Measurements from ENCODE around the gene SLC12A3.
A peak's percentile ranks its signal among the peaks of the same experiment; 100 is the strongest.
"Not testable (repeated sequence)": the region's sequence is repeated elsewhere in the genome, so short reads cannot be mapped to it uniquely, and the experiment has no call there.

The SLC12A3 gene

GRCh38 chr16:56862776-56863175, 2.2 kb upstream of the SLC12A3 start:
- ChIA-PET POLR2A (interaction anchor here (2.1 kb wide), 1 partner anchor 68 kb away, joined by 12 read pairs; the partner anchor contains the start of gene HERPUD1), CTCF (interaction anchor here (1.4 to 1.9 kb wide), 2 partner anchors 70 to 101 kb away, joined by 3 to 4 read pairs; no protein-coding TSS in a partner anchor)
- no peak for TF ChIP-seq CTBP1 (IDR thresholded peaks at IDR 0.05; ENCODE audit: borderline replicate concordance)
- no peak for TF ChIP-seq BHLHE40 (IDR thresholded peaks at IDR 0.05; ENCODE audit: borderline replicate concordance)
- no peak for DNase-seq (ENCODE audit: extremely low spot score)

DNA sequence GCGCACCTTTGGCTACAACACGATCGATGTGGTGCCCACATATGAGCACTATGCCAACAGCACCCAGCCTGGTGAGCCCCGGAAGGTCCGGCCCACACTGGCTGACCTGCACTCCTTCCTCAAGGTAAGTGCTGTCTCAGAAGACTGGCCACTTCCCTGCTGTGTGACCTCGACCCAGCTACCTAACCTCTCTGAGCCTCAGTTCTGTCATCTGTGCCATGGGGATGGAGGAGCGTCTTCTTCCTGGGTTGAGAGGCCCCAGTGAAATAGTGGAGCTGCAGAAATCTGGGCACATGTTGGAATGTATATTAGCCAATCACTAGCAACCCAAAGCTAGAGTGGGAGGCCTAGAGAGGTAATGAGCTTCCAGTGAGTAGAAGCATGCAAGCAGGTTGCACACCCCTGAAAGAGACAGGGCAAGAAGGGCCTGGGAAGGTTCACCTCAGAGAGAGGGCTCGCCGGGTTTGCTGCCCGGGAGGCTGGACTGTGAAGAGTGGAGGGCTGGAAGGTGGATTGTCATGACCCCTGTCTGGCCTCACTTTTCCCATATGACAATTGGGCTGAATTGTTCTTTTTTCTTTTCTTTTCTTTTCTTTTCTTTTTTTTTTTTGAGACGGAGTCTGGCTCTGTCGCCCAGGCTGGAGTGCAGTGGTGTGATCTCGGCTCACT, 521 bp downstream of the SLC12A3 start:
- POLR2A ChIA-PET = interaction anchor here (2.7 kb wide), 1 partner anchor 66 kb away, joined by 9 read pairs; the partner anchor contains the start of gene HERPUD1
- no peak for DNase-seq (ENCODE audit: extremely low spot score)
- CTCF ChIA-PET = interaction anchor here (1.2 kb wide), 1 partner anchor 10 kb away, joined by 3 read pairs; no protein-coding TSS in a partner anchor
- TF ChIP-seq L3MBTL2 (conservative IDR thresholded peaks at IDR 0.05) (no peak), ARNT (IDR thresholded peaks at IDR 0.05) (no peak), CTBP1 (IDR thresholded peaks at IDR 0.05; ENCODE audit: borderline replicate concordance) (no peak), HDGF (IDR thresholded peaks at IDR 0.05; ENCODE audit: borderline replicate concordance) (no peak), ZNF384 (IDR thresholded peaks at IDR 0.05) (no peak)
- TF ChIP-seq, protein P1, sequence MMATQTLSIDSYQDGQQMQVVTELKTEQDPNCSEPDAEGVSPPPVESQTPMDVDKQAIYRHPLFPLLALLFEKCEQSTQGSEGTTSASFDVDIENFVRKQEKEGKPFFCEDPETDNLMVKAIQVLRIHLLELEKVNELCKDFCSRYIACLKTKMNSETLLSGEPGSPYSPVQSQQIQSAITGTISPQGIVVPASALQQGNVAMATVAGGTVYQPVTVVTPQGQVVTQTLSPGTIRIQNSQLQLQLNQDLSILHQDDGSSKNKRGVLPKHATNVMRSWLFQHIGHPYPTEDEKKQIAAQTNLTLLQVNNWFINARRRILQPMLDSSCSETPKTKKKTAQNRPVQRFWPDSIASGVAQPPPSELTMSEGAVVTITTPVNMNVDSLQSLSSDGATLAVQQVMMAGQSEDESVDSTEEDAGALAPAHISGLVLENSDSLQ (IDR thresholded peaks at IDR 0.05) = no peak

DNA sequence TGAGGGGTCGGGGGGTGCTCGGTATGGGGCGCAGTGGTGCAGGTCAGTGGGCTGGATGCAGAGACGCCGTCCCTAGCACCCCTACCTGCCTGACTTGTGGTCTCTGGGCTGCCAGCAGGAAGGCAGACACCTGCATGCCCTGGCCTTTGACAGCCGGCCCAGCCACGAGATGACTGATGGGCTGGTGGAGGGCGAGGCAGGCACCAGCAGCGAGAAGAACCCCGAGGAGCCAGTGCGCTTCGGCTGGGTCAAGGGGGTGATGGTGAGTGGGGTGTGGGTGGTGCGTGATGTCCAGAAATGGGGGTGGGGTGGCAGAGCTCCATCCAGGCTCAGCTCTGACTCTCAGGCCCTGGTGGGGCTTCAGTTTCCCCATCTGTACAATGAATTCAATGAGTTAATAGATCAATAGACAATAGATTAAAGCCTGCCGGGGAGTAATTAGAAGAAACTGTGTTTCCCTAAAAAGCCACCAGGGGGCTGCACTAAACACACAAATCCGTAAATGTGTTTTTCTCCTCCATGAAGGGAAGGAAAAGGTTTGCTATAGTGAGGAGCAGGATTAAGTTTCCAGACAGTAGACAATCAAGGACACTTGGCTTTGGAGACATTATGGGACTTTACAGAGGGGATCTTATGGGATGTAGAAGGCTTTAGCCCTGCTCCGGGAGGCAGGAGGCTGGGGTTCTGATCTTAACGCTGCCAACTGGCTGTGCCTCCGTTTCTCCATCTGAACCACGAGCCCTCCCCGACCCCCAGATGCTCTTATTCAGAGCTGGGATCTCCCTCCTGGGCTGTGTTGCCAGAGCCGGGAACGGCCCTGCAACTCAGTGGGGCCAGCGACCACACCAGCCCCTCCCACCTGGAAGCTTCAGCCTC, 2.2 kb downstream of the SLC12A3 start:
- peak; percentile 60 for DNase-seq (ENCODE audit: extremely low spot score)
- POLR2A ChIA-PET = interaction anchor here (2.7 kb wide), 1 partner anchor 65 kb away, joined by 9 read pairs; the partner anchor contains the start of gene HERPUD1
- TF ChIP-seq FOXM1 (IDR thresholded peaks at IDR 0.05; ENCODE audit: borderline replicate concordance) (no peak), LEF1 (IDR thresholded peaks at IDR 0.05; ENCODE audit: borderline replicate concordance) (no peak), NFRKB (IDR thresholded peaks at IDR 0.05) (no peak), SUZ12 (IDR thresholded peaks at IDR 0.05) (no peak), FOXA1 (IDR thresholded peaks at IDR 0.05) (no peak), ZNF384 (IDR thresholded peaks at IDR 0.05) (no peak), L3MBTL2 (conservative IDR thresholded peaks at IDR 0.05) (no peak), FOXK2 (IDR thresholded peaks at IDR 0.05) (no peak), TARDBP (IDR thresholded peaks at IDR 0.05) (no peak), SP1 (IDR thresholded peaks at IDR 0.05) (no peak), BHLHE40 (IDR thresholded peaks at IDR 0.05; ENCODE audit: borderline replicate concordance) (no peak), ARNT (IDR thresholded peaks at IDR 0.05) (no peak), ELF4 (IDR thresholded peaks at IDR 0.05) (no peak), CTBP1 (IDR thresholded peaks at IDR 0.05; ENCODE audit: borderline replicate concordance) (no peak), HDGF (IDR thresholded peaks at IDR 0.05; ENCODE audit: borderline replicate concordance) (no peak)
- TF ChIP-seq, protein P1 (IDR thresholded peaks at IDR 0.05) = no peak
- CTCF ChIA-PET = interaction anchor here (0.6 to 1.6 kb wide), 5 partner anchors 10 to 879 kb away, joined by 3 to 5 read pairs (median 3); no protein-coding TSS in a partner anchor

DNA sequence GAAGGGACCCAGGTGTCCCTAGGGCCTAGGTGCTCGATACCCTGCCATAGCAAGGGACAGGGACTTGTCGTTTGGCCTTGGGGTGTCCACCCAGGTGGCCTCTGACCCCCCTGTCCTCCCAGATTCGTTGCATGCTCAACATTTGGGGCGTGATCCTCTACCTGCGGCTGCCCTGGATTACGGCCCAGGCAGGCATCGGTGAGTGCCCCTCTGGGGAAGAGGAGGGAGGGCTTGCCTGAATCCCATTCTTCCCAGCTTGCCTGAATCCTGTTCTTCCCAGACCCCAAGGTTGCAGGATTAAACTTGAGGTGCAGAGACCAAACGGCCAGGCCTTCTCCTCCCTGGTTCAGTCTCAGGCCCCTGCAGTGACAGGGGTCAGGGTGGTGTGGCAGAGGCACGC, 3.2 kb downstream of the SLC12A3 start:
- no peak for DNase-seq (ENCODE audit: extremely low spot score)
- POLR2A ChIA-PET = interaction anchor here (2.7 kb wide), 1 partner anchor 64 kb away, joined by 9 read pairs; the partner anchor contains the start of gene HERPUD1
- TF ChIP-seq SUZ12 (IDR thresholded peaks at IDR 0.05) (no peak), FOXM1 (IDR thresholded peaks at IDR 0.05; ENCODE audit: borderline replicate concordance) (no peak), FOXK2 (IDR thresholded peaks at IDR 0.05) (no peak), L3MBTL2 (conservative IDR thresholded peaks at IDR 0.05) (no peak), NFRKB (IDR thresholded peaks at IDR 0.05) (no peak), ELF4 (IDR thresholded peaks at IDR 0.05) (no peak), ZNF384 (IDR thresholded peaks at IDR 0.05) (no peak), SP1 (IDR thresholded peaks at IDR 0.05) (no peak), LEF1 (IDR thresholded peaks at IDR 0.05; ENCODE audit: borderline replicate concordance) (no peak), CTBP1 (IDR thresholded peaks at IDR 0.05; ENCODE audit: borderline replicate concordance) (no peak), FOXA1 (IDR thresholded peaks at IDR 0.05) (no peak), ARNT (IDR thresholded peaks at IDR 0.05) (no peak), HDGF (IDR thresholded peaks at IDR 0.05; ENCODE audit: borderline replicate concordance) (no peak), TARDBP (IDR thresholded peaks at IDR 0.05) (no peak), BHLHE40 (IDR thresholded peaks at IDR 0.05; ENCODE audit: borderline replicate concordance) (no peak)
- TF ChIP-seq, protein P1 (IDR thresholded peaks at IDR 0.05) = no peak
- CTCF ChIA-PET = interaction anchor here (0.8 kb wide), 1 partner anchor 17 kb away, joined by 3 read pairs; no protein-coding TSS in a partner anchor

DNA sequence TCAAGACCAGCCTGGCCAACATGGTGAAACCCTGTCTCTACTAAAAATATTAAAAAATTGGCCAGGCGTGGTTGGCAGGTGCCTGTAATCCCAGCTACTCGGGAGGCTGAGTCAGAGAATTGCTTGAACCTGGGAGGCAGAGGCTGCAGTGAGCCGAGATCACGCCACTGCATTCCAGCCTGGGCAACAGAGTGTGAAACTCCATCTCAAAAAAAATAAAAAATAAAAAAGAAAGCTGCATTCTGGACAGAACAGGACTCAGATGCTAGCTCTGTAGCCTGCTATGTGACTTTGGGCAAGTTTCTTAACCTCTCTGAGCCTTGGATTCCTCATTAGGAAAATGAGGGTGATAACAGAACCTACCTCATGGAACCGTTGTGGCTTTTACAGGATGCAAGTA, 3.8 kb downstream of the SLC12A3 start:
- CTCF ChIA-PET = interaction anchor here (0.6 to 1.1 kb wide), 3 partner anchors 75 to 1887 kb away, joined by 3 read pairs; no protein-coding TSS in a partner anchor
- POLR2A ChIA-PET; DNase-seq (ENCODE audit: extremely low spot score): not testable (repeated sequence)
